Testis (tissue), 2 donors: Measurements from ENCODE around the gene NDUFA9.

Experiments
- POLR2A ChIP-seq: fragments of 450-650 bp; IDR thresholded peaks from one replicate; pipeline ENCODE4 v1.6.1; 2017; ENCODE audit warnings: antibody characterized with exemption, mild to moderate bottlenecking, moderate library complexity
- TF ChIP-seq, protein P1 (sequence below), 3 experiments: fragments of 450-650 bp in 2 of 3; fragments of 200-600 bp in 1 of 3; sonication (generic) in 1 of 3; IDR thresholded peaks; one replicate each; pipeline ENCODE4 v1.5.1; 2016 to 2019; ENCODE audit warnings: antibody characterized with exemption in 3 of 3, mild to moderate bottlenecking in 2 of 3, moderate library complexity in 1 of 3

DNA sequence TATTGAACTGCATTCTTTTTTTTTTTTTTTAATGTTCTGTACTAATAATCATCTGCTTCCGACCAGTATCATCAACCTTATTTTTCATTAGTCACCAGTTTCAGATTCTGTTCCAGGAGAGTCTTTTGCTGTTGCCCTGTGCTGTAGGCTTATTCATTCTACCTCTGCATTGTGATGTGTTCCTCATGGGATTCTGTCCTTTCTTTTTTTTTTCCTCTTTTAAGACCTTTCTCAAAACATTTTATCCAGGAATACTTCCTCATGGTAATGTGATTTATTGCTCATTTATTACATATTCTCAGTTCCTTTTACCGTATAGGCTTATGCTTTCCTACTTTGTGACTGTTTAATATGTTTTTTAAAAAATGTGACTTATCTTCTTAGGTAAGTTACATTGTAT lies 4.8 kb downstream of the NDUFA9 start:
- TF ChIP-seq, protein P1, sequence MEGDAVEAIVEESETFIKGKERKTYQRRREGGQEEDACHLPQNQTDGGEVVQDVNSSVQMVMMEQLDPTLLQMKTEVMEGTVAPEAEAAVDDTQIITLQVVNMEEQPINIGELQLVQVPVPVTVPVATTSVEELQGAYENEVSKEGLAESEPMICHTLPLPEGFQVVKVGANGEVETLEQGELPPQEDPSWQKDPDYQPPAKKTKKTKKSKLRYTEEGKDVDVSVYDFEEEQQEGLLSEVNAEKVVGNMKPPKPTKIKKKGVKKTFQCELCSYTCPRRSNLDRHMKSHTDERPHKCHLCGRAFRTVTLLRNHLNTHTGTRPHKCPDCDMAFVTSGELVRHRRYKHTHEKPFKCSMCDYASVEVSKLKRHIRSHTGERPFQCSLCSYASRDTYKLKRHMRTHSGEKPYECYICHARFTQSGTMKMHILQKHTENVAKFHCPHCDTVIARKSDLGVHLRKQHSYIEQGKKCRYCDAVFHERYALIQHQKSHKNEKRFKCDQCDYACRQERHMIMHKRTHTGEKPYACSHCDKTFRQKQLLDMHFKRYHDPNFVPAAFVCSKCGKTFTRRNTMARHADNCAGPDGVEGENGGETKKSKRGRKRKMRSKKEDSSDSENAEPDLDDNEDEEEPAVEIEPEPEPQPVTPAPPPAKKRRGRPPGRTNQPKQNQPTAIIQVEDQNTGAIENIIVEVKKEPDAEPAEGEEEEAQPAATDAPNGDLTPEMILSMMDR (IDR thresholded peaks at IDR 0.05): no peak
- no peak for TF ChIP-seq POLR2A
